Measurements from ENCODE around the gene TMEM72. TPM values are rescaled to one million over a fixed set of nuclear protein-coding genes. Genes with fewer than 3 reads are reported as not detected.

The TMEM72 gene
- total RNA-seq, 1 experiment from 2014 or later = not detected

- H3K9me3 Mint-ChIP-seq = no peaks in the 10 kb centered on the region
- H4K91ac ChIP-seq (ENCODE audit: insufficient read length, low read depth, low read length) = no peak overlapping the region
- H4K8ac ChIP-seq (replicated peaks; ENCODE audit: insufficient read length, low read depth, low read length) = no peak overlapping the region
- peak overlapping the region in 2 of 3 experiments; percentile 21 to 36; a peak in 3 of 7 replicates for H3K27ac Mint-ChIP-seq
- peaks cover 3 to 7% (median 4%) of the 10 kb centered on the region in 3 experiments; a peak in 3 of 7 replicates for H3K36me3 Mint-ChIP-seq (ENCODE audit: insufficient read depth in 1 of 3, low read depth in 3 of 3)
- H3K27ac ChIP-seq (ENCODE audit: insufficient read length, low read depth, low read length) = no peak overlapping the region
- H3K23ac ChIP-seq (ENCODE audit: insufficient read length, low read depth, low read length) = no peak overlapping the region
- no CpG with 5 or more reads among the region's 14 CpGs for WGBS (ENCODE audit: extremely low coverage, insufficient read length, low lambda C conversion rate)
- no peak overlapping the region for H2BK20ac ChIP-seq (ENCODE audit: low read depth, low read length, poor library complexity, severe bottlenecking)
- peaks cover 57 to 61% of the 10 kb centered on the region in 2 experiments for H3K4me1 Mint-ChIP-seq
- no peak overlapping the region for H2BK120ac ChIP-seq (ENCODE audit: low read depth, low read length, poor library complexity, severe bottlenecking)
- H2BK12ac ChIP-seq (ENCODE audit: insufficient read length, low read depth, low read length) = no peak overlapping the region
- H3K23me2 ChIP-seq (ENCODE audit: insufficient read length, low read depth, low read length, poor library complexity, severe bottlenecking) = no peaks in the 10 kb centered on the region
- no peaks in the 10 kb centered on the region for H3K27me3 ChIP-seq (ENCODE audit: insufficient read depth, low read length)
- TF ChIP-seq CTCF (conservative IDR thresholded peaks at IDR 0.05) = no peak
- no peak overlapping the region for H2AFZ ChIP-seq (ENCODE audit: low read length)
- H3K4ac ChIP-seq (ENCODE audit: low read depth, low read length) = no peak overlapping the region
- no peak overlapping the region; a peak in 1 of 5 replicates for H3K4me3 Mint-ChIP-seq
- no peak overlapping the region for H2BK5ac ChIP-seq (ENCODE audit: insufficient read length, low read length)
- H4K5ac ChIP-seq (ENCODE audit: insufficient read length, low read depth, low read length) = no peak overlapping the region
- H3K9ac ChIP-seq (ENCODE audit: extremely low read depth, insufficient read length, low read length) = no peak overlapping the region
- no peaks in the 10 kb centered on the region for H3K79me1 ChIP-seq (ENCODE audit: insufficient read depth, low read depth, low read length, poor library complexity, severe bottlenecking)
- H2AK5ac ChIP-seq (ENCODE audit: insufficient read length, low read length) = no peak overlapping the region
- H3K4me1 ChIP-seq (ENCODE audit: insufficient read depth, low read length) = peaks cover 9% of the 10 kb centered on the region; the same call in 1 of the 2 replicates
- H3K79me2 ChIP-seq (ENCODE audit: insufficient read depth, low read length) = no peaks in the 10 kb centered on the region
- DNase-seq = no peak
- no peak overlapping the region for H3T11ph ChIP-seq (ENCODE audit: low read length)
- no peak overlapping the region for H3K18ac ChIP-seq (ENCODE audit: insufficient read length, low read depth, low read length)
- no peak overlapping the region for H3K14ac ChIP-seq (ENCODE audit: insufficient read depth, low read length)
- no peaks in the 10 kb centered on the region for H3K9me3 ChIP-seq (ENCODE audit: control insufficient read depth, low read depth, low read length)
- H3K27me3 Mint-ChIP-seq (ENCODE audit: low read depth) = peaks cover 7% of the 10 kb centered on the region
- H3K56ac ChIP-seq (ENCODE audit: insufficient read length, low read depth, low read length) = no peak overlapping the region
- H4K20me1 ChIP-seq (ENCODE audit: control insufficient read depth, insufficient read depth, insufficient read length) = no peaks in the 10 kb centered on the region
- H2BK15ac ChIP-seq (ENCODE audit: low read depth, low read length) = no peak overlapping the region
- no peak overlapping the region for H3K4me2 ChIP-seq (ENCODE audit: insufficient read depth, insufficient read length, low read length)
These were observed 69.4 kb downstream of the TMEM72 start for GRCh38 chr10:44980309-44981171.

Data from H9 (cell line).